ENCODE measurements around the gene GEN1.

The GEN1 gene

DNA sequence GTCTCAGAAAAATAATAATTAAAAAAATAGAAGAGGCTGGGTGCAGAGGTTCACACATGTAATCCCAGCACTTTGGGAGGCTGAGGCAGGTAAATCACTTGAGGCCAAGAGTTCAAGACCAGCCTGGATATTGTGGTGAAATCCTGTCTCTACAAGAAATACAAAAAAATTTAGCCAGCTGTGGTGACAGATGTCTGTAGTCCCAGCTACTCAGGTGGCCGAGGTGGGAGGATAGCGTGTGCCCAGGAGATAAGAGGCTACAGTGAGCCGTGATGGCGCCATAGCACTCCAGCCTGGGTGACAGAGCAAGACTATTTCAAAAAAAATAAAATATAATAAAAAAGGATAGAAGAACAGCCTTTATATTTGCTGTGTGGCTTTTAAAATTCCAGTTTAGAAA, 36.3 kb upstream of the GEN1 start:
- Histone ChIP-seq H3K27me3 (ENCODE audit: insufficient read depth, low read length, poor library complexity, severe bottlenecking) (no peaks in the 10 kb centered on the region), H3K4me2 (ENCODE audit: low read depth, low read length, poor library complexity, severe bottlenecking) (no peak overlapping the region), H4K20me1 (ENCODE audit: insufficient read depth, low read length, poor library complexity, severe bottlenecking) (no peaks in the 10 kb centered on the region), H2AFZ (ENCODE audit: low read length) (no peak overlapping the region), H3K36me3 (ENCODE audit: insufficient read depth, low read length) (peaks cover 52% of the 10 kb centered on the region), H3K4me3 (ENCODE audit: low read length, poor library complexity, severe bottlenecking) (no peak overlapping the region), H3K79me2 (ENCODE audit: insufficient read depth, low read length) (no peaks in the 10 kb centered on the region), H3K4me1 (ENCODE audit: insufficient read depth, low read length, poor library complexity, severe bottlenecking) (no peaks in the 10 kb centered on the region), H3K9me2 (replicated peaks; ENCODE audit: low read depth, low read length) (no peaks in the 10 kb centered on the region), H3K9ac (ENCODE audit: low read depth, low read length, poor library complexity, severe bottlenecking) (no peak overlapping the region), H3F3A (ENCODE audit: low read depth) (no peaks in the 10 kb centered on the region), H3K9me3 (ENCODE audit: insufficient read depth, low read depth, low read length) (no peaks in the 10 kb centered on the region)
- no peak for TF ChIP-seq EZH2phosphoT487 (IDR thresholded peaks at IDR 0.05; ENCODE audit: borderline replicate concordance)
- TF ChIP-seq, protein P1, sequence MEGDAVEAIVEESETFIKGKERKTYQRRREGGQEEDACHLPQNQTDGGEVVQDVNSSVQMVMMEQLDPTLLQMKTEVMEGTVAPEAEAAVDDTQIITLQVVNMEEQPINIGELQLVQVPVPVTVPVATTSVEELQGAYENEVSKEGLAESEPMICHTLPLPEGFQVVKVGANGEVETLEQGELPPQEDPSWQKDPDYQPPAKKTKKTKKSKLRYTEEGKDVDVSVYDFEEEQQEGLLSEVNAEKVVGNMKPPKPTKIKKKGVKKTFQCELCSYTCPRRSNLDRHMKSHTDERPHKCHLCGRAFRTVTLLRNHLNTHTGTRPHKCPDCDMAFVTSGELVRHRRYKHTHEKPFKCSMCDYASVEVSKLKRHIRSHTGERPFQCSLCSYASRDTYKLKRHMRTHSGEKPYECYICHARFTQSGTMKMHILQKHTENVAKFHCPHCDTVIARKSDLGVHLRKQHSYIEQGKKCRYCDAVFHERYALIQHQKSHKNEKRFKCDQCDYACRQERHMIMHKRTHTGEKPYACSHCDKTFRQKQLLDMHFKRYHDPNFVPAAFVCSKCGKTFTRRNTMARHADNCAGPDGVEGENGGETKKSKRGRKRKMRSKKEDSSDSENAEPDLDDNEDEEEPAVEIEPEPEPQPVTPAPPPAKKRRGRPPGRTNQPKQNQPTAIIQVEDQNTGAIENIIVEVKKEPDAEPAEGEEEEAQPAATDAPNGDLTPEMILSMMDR (conservative IDR thresholded peaks at IDR 0.05; ENCODE audit: low read length) = no peak

DNA sequence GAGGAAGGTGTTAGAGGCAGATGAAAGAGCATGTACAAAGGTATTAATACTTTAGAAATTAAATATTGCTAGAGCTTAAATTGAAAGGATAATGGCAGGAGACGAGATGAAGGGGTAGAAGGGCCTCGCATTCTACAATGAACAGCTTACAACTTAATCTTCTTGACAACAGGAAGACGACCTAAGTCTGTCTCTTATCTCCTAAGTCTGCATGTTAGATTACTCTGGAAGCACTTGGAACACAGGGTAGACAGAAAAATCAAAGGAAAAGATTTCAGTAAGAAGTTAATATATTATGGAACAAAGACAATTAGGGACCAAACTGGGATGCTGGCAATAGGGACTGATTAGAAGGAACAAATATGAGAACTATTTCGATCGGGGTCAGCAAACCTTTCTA, 35.2 kb upstream of the GEN1 start:
- Histone ChIP-seq H3K9me2 (replicated peaks; ENCODE audit: low read depth, low read length) (no peaks in the 10 kb centered on the region), H2AFZ (ENCODE audit: low read length) (no peak overlapping the region), H3K27me3 (ENCODE audit: insufficient read depth, low read length, poor library complexity, severe bottlenecking) (no peaks in the 10 kb centered on the region), H3F3A (ENCODE audit: low read depth) (no peaks in the 10 kb centered on the region), H4K20me1 (ENCODE audit: insufficient read depth, low read length, poor library complexity, severe bottlenecking) (no peaks in the 10 kb centered on the region), H3K4me2 (ENCODE audit: low read depth, low read length, poor library complexity, severe bottlenecking) (no peak overlapping the region), H3K79me2 (ENCODE audit: insufficient read depth, low read length) (no peaks in the 10 kb centered on the region), H3K9ac (ENCODE audit: low read depth, low read length, poor library complexity, severe bottlenecking) (no peak overlapping the region), H3K9me3 (ENCODE audit: insufficient read depth, low read depth, low read length) (no peaks in the 10 kb centered on the region), H3K4me3 (ENCODE audit: low read length, poor library complexity, severe bottlenecking) (no peak overlapping the region), H3K4me1 (ENCODE audit: insufficient read depth, low read length, poor library complexity, severe bottlenecking) (no peaks in the 10 kb centered on the region), H3K36me3 (ENCODE audit: insufficient read depth, low read length) (peaks cover 45% of the 10 kb centered on the region)
- TF ChIP-seq, protein P1 (conservative IDR thresholded peaks at IDR 0.05; ENCODE audit: low read length) = no peak

DNA sequence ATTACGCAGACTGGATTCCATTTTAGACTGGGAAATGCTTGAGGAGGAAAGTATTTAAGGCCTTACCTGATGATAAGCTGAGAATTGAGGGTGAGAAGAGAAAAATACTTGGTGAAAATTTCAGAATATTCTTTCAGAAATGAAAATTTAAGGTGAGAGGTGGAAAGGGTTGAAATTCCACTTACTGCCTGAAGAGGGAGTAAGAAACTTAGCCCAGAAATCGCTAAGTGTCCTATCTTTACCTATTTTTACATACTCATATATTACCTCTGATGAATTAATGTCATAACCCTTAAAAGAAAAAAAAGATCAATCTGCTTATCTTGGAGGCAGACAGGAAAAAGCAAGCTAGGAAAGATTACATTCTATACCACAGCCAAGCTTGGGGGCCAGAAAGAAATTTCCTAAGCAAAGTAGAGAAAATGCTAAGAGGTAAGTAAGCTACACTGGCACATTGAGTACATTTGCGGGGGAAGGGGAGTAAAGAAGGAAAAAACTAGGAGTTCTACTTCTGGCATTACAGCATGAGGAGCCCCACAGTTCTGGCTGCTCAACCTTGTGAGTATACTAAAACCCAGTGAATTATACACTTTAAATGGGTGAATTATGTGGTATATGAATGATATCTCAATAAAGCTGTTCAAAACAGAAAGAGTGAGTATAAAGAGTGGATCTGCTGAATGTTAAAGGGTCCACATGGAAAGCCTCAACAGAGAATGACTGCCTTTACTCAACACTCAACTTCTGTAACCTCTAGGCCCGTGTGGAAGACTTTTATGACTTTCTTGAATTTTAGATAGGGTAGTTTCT, 34.2 kb upstream of the GEN1 start:
- H4K20me1 ChIP-seq (ENCODE audit: insufficient read depth, low read length, poor library complexity, severe bottlenecking) = no peaks in the 10 kb centered on the region
- no peaks in the 10 kb centered on the region for H3K9me3 ChIP-seq (ENCODE audit: insufficient read depth, low read depth, low read length)
- no peak overlapping the region for H2AFZ ChIP-seq (ENCODE audit: low read length)
- H3K36me3 ChIP-seq (ENCODE audit: insufficient read depth, low read length) = peaks cover 44% of the 10 kb centered on the region
- H3K9ac ChIP-seq (ENCODE audit: low read depth, low read length, poor library complexity, severe bottlenecking) = no peak overlapping the region
- H3K9me2 ChIP-seq (replicated peaks; ENCODE audit: low read depth, low read length) = no peaks in the 10 kb centered on the region
- H3K4me3 ChIP-seq (ENCODE audit: low read length, poor library complexity, severe bottlenecking) = no peak overlapping the region
- H3K27me3 ChIP-seq (ENCODE audit: insufficient read depth, low read length, poor library complexity, severe bottlenecking) = no peaks in the 10 kb centered on the region
- H3F3A ChIP-seq (ENCODE audit: low read depth) = no peaks in the 10 kb centered on the region
- H3K79me2 ChIP-seq (ENCODE audit: insufficient read depth, low read length) = no peaks in the 10 kb centered on the region
- TF ChIP-seq EZH2phosphoT487 (IDR thresholded peaks at IDR 0.05; ENCODE audit: borderline replicate concordance) = no peak
- TF ChIP-seq, protein P1 (conservative IDR thresholded peaks at IDR 0.05; ENCODE audit: low read length) = peak; percentile 83
- no peak overlapping the region for H3K4me2 ChIP-seq (ENCODE audit: low read depth, low read length, poor library complexity, severe bottlenecking)
- no peaks in the 10 kb centered on the region for H3K4me1 ChIP-seq (ENCODE audit: insufficient read depth, low read length, poor library complexity, severe bottlenecking)
